Hepatocyte (in vitro differentiated cells): Measurements from ENCODE around the gene DIAPH2.

Experiments
- CTCF ChIP-seq: fragments of 200-600 bp; sonication (generic); IDR thresholded peaks from 2 replicates; pipeline ENCODE4 v1.5.1; 2016; ENCODE audit warnings: antibody characterized with exemption, mild to moderate bottlenecking; ENCODE audit not compliant: poor library complexity
- EZH2phosphoT487 ChIP-seq: fragments of 200-600 bp; sonication (generic); IDR thresholded peaks from one replicate; pipeline ENCODE4 v1.6.1; 2018; ENCODE audit warnings: antibody characterized with exemption, mild to moderate bottlenecking, low read depth, moderate library complexity; ENCODE audit not compliant: unreplicated experiment, severe bottlenecking

- TF ChIP-seq CTCF: no peak
- no peak for TF ChIP-seq EZH2phosphoT487
These were observed 20.0 kb downstream of the DIAPH2 start for GRCh38 chrX:96704629-96705028.
